IPS-18a (cell line): ENCODE results near the gene NRG4.

Source experiments
- H3K27ac ChIP-seq: one replicate; pipeline ENCODE4 v1.5.1; 2013; ENCODE audit warnings: low read length
- H3K27me3 ChIP-seq: one replicate; pipeline ENCODE4 v1.6.1; 2013; ENCODE audit warnings: mild to moderate bottlenecking, low read length; ENCODE audit not compliant: control insufficient read depth, insufficient read depth
- H3K36me3 ChIP-seq: one replicate; pipeline ENCODE4 v1.6.1; 2013; ENCODE audit warnings: low read depth, low read length; ENCODE audit not compliant: control insufficient read depth
- H3K4me1 ChIP-seq: one replicate; pipeline ENCODE4 v1.6.1; 2013; ENCODE audit warnings: low read depth, low read length; ENCODE audit not compliant: control insufficient read depth
- H3K4me3 ChIP-seq: one replicate; pipeline ENCODE4 v1.5.1; 2013; ENCODE audit warnings: low read length
- H3K9ac ChIP-seq: one replicate; pipeline ENCODE4 v1.6.1; 2013; ENCODE audit warnings: mild to moderate bottlenecking, low read length, moderate library complexity
- H3K9me3 ChIP-seq: one replicate; pipeline ENCODE4 v1.6.1; 2013; ENCODE audit warnings: low read depth, low read length; ENCODE audit not compliant: control insufficient read depth

Gene NRG4

DNA sequence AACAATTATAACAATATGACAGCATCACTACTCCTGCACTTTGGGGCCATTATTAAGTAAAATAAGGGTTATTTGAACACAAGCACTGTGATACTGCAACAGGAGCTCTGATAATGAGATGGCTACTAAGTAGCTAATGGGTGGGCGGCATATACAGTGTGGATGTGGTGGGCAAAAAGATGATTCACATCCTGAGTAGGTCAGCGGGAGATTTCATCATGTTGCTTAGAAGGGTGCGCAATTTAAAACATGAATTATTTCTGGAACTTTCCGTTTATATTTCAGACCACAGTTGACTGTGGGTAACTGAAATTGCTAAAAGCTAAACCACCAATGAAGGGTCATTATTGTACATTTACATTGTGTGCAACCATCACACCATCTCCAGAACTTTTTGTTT, 66.3 kb downstream of the NRG4 start:
- Histone ChIP-seq H3K9ac (no peak overlapping the region), H3K36me3 (no peaks in the 10 kb centered on the region), H3K9me3 (no peaks in the 10 kb centered on the region), H3K4me3 (no peak overlapping the region), H3K27me3 (no peaks in the 10 kb centered on the region), H3K4me1 (no peaks in the 10 kb centered on the region), H3K27ac (no peak overlapping the region)

DNA sequence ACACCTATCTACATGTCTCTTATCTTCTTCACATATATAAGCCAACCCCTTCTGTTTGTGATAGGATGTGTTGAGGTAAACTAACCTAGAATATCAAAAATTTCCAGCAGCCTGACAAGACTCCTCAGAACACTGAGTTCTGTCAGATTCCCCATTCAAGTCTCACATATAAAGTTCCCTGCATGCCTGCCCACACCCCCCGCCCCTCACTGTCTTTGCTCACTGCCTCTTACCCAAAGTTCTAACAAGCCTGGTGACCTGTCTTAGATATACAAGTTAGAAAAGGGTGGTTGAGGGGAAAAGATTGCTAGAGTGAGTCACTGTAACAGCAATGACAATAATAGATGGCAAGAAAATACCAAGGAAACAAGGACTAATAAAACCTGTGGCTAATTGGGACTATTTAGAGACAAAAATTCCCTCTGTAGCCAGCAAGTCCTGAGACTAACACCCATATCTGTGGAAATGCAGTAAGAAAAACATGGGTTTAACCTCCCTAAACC, 68.5 kb downstream of the NRG4 start:
- H3K9me3 ChIP-seq: no peaks in the 10 kb centered on the region
- H3K36me3 ChIP-seq: peaks cover 4% of the 10 kb centered on the region
- H3K4me3 ChIP-seq: no peak overlapping the region
- H3K4me1 ChIP-seq: no peaks in the 10 kb centered on the region
- no peaks in the 10 kb centered on the region for H3K27me3 ChIP-seq
- no peak overlapping the region for H3K9ac ChIP-seq
- no peak overlapping the region for H3K27ac ChIP-seq

DNA sequence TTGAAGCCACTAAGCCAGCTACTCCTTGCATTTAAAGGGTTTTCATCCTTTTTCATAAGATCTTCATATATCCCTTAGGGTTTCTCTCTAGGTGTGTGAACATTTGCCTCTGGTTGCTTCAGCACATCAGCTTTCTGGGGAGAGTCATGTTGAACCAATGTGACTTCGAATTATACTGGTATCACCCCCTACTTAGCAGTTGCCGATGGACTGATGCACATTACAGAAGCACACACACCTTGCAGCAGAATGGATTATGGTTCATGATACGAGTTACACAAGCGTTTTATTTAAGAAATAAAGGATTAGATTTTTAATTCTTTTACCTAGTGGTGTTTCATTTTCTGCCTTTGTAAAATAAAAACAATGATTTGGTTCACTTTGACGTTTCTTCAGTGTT, 69.0 kb downstream of the NRG4 start:
- Histone ChIP-seq H3K9me3 (no peaks in the 10 kb centered on the region), H3K4me1 (no peaks in the 10 kb centered on the region), H3K27ac (no peak overlapping the region), H3K36me3 (peaks cover 7% of the 10 kb centered on the region), H3K27me3 (no peaks in the 10 kb centered on the region), H3K4me3 (no peak overlapping the region), H3K9ac (no peak overlapping the region)

DNA sequence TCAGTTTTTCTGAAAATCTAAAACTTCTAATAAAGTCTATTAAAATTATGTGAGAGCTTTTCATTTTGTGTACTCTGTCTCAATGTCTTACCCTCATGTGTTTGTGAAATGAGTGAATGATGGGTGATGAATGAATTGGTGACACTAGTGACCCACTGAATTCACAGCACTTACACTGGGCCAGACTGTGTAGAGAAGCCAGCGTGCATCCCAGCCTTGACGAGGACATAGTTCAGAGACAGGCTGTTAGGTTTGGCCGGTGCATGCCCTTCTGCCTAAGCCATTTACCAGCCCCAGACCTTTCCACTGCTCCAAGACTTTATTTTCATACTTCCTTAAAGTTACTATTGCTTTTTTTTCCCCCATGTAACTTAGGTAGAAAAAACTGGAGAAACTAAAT, 69.8 kb downstream of the NRG4 start:
- H3K36me3 ChIP-seq: peaks cover 13% of the 10 kb centered on the region
- no peaks in the 10 kb centered on the region for H3K4me1 ChIP-seq
- no peaks in the 10 kb centered on the region for H3K27me3 ChIP-seq
- H3K9ac ChIP-seq: no peak overlapping the region
- H3K9me3 ChIP-seq: no peaks in the 10 kb centered on the region
- no peak overlapping the region for H3K4me3 ChIP-seq
- H3K27ac ChIP-seq: no peak overlapping the region

DNA sequence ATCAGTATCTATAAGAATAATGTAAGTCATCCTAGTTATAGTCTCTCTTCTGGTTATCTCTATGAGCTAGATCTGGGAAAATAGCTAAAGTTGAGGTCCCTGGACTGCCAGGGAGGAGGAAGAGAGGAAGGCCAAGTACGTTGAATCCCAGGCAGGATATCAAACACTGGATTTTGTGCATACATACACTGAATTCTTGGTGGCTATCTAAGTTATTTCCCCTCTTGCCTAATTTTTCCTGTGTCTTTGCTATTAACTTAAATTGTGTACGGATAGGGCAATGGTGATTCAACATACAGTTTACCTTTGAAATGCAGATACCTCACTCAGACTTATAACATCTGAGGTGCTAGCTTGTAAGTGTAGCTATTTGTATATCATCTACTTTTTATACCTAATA, 81.4 kb downstream of the NRG4 start:
- H3K4me1 ChIP-seq: peaks cover 3% of the 10 kb centered on the region
- H3K9me3 ChIP-seq: no peaks in the 10 kb centered on the region
- H3K4me3 ChIP-seq: no peak overlapping the region
- H3K27ac ChIP-seq: no peak overlapping the region
- H3K9ac ChIP-seq: no peak overlapping the region
- H3K36me3 ChIP-seq: peaks cover 50% of the 10 kb centered on the region
- no peaks in the 10 kb centered on the region for H3K27me3 ChIP-seq

DNA sequence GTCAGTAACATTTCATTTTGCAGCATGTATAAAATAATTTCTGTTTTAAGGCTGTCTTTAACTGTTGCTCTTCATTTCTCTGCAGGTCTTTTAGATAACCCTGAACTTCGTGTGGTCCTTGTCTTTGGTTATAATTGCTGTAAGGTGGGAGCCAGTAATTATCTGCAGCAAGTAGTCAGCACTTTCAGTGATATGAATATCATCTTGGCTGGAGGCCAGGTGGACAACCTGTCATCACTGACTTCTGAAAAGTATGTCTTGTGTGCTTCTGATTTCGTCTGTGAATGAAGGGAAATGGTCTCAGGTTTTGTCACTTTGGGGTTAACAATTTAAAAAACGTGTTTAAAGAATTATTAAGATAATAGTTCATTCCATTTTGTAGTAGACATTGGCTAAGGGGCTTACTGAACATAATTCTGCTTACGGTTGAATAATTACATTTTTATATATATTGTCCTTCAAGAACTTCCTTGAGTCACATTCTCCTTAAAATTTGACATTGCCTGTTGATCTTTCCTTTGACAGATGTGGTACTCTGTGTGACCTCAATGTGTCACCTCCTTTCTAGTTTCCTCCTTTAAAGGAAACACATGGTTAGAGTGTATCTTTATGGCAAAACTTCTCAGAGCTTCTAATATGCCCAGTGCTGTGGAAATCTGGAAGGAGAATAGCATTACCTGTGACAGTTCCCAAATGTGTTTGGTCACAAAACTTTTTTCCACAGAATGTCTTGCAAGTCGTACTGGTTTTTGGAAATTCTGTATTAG, 82.2 kb downstream of the NRG4 start:
- no peak overlapping the region for H3K4me3 ChIP-seq
- H3K4me1 ChIP-seq: peaks cover 3% of the 10 kb centered on the region
- no peak overlapping the region for H3K9ac ChIP-seq
- H3K9me3 ChIP-seq: no peaks in the 10 kb centered on the region
- H3K36me3 ChIP-seq: peaks cover 48% of the 10 kb centered on the region
- no peaks in the 10 kb centered on the region for H3K27me3 ChIP-seq
- no peak overlapping the region for H3K27ac ChIP-seq

DNA sequence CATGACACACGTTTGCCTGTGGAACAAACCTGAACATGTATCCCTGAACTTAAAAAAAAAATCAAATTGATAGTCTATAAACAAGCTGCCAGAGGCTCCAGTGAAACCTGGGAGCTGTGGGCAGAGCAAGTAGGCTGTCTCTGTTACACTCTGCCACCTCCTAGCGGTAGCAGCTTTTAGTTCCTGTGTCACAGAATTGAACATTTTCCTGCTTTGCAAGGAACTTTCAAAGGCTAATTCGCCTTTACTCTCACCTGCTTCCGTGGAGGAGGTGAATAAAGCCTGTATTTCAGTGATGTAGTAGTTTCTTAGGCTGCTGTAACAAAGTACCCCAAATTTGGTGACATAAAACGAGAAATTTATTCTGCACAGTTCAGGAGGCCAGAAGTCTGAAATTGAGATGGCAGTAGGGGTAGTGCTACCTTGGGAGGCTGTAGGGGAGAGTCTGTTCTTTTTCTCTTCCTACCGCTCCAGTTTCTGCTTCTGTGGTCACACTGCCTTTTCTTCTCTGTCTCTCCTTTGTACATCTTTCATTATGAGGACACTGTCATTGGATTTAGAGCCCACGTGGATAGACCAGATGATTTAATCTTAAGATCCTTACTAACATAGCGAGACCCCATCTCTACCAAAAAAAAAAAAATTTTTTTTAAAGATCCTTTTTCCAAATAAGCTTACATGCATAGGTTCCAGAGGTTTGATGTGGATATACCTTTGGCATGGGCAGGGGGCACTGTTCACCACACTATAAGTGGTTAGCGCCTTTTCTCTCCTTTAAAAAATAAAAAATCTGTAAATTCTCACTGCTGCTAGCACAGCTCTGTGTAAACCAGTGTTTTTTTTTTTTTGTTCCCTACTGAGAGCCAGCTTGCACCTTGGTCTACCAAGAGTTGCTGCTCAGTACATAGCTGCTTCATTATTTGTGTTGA, 83.3 kb downstream of the NRG4 start:
- Histone ChIP-seq H3K4me3 (no peak overlapping the region), H3K9ac (no peak overlapping the region), H3K36me3 (peaks cover 38% of the 10 kb centered on the region), H3K9me3 (no peaks in the 10 kb centered on the region), H3K4me1 (peaks cover 3% of the 10 kb centered on the region), H3K27ac (no peak overlapping the region), H3K27me3 (no peaks in the 10 kb centered on the region)

DNA sequence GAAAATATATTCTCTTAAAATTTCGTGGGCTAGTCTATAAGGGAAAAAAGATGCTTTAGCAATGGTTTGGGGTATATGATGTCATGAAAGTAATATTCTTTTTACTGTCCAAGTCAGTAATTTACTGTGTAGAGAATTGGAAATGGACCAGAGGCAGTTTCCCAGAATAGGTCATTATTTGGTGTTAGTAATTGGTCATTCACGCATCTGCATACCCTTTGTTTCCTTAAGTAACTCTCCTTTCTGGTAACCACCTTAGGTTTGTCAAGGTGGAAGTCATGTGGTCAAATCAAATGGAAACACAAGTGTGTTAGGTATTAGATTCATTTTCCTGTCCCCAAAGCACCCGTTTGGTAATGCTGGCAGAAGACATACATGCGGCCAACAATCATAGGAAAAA, 84.6 kb downstream of the NRG4 start:
- H3K27ac ChIP-seq: no peak overlapping the region
- H3K9ac ChIP-seq: no peak overlapping the region
- no peaks in the 10 kb centered on the region for H3K27me3 ChIP-seq
- peaks cover 3% of the 10 kb centered on the region for H3K4me1 ChIP-seq
- H3K9me3 ChIP-seq: no peaks in the 10 kb centered on the region
- no peak overlapping the region for H3K4me3 ChIP-seq
- H3K36me3 ChIP-seq: peaks cover 31% of the 10 kb centered on the region

DNA sequence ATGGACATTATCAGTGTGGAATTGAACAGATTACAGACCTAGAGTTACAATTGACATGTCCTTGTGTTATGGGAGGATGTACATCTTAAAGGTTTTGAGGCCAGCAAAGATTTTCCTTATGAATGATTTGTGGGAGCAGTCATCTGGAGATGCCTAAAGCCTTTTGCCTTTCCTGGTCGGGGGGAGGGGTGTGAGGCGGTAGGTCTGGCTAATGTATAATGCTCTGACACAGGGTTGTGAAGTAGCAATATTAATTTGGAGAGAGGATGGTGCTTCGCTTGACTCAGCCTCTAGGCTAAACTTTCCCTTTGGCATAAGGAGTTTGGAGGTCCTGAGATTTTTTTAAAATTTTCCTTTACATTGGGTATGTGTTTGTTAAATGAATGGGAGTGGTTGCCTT, 85.3 kb downstream of the NRG4 start:
- H3K36me3 ChIP-seq: peaks cover 27% of the 10 kb centered on the region
- no peak overlapping the region for H3K9ac ChIP-seq
- H3K27ac ChIP-seq: no peak overlapping the region

DNA sequence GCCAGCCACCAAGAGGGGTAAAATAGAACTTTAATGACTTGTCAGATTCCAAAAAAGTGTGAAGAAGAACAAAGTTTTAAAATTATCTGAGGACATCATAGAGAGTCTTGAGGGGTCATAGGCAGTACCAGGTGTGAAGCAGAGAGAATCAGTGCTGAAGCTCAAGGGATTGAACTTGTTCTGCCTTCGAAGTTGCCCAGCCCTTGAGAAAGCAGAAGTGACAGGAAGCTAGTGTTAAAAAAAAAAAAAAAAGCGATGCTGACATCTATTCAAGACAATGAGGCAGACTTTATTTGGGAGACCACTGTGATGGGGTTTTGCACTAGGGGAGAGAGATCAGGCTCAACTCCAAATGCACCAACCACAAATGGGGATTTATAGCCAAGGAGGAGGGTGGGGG, 86.8 kb downstream of the NRG4 start:
- Histone ChIP-seq H3K9ac (no peak overlapping the region), H3K4me1 (peaks cover 3% of the 10 kb centered on the region), H3K27ac (no peak overlapping the region), H3K9me3 (no peaks in the 10 kb centered on the region), H3K4me3 (no peak overlapping the region), H3K27me3 (no peaks in the 10 kb centered on the region), H3K36me3 (peaks cover 13% of the 10 kb centered on the region)

More for the DNA sequence above, 85.3 kb downstream of the NRG4 start:
- Histone ChIP-seq H3K9me3 (no peaks in the 10 kb centered on the region), H3K4me3 (no peak overlapping the region), H3K4me1 (peaks cover 3% of the 10 kb centered on the region), H3K27me3 (no peaks in the 10 kb centered on the region)

DNA sequence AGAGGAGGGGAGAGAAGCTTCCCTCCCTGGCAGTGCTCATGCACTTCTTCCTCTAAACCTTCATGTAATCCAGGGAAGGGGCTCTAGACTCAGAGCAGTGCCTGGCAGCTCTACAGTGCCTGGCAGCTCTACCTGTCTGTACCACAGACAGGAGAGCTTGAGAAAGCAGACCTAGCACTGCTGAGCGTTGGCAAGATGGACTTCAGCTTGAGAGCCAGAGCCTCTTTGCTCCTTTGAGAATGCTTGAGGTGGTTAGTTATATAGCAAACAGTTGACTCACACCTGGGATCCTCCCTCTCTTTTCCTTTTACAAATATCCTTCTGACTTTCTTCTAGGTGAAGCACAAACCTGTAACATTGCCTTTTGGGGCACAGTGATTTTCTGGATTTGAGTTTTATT, 87.6 kb downstream of the NRG4 start:
- H3K4me3 ChIP-seq: no peak overlapping the region
- peaks cover 3% of the 10 kb centered on the region for H3K4me1 ChIP-seq
- H3K27ac ChIP-seq: no peak overlapping the region
- no peak overlapping the region for H3K9ac ChIP-seq
- H3K27me3 ChIP-seq: no peaks in the 10 kb centered on the region
- no peaks in the 10 kb centered on the region for H3K9me3 ChIP-seq
- H3K36me3 ChIP-seq: peaks cover 11% of the 10 kb centered on the region
